Stimulated activated CD4-positive, alpha-beta T cell treated with anti-CD3 and anti-CD28 coated beads, Interleukin-2, amount 100 ng/mL, for 4 hours (primary cell): ENCODE measurements around the gene C16orf89.
A peak's percentile ranks its signal among the peaks of the same experiment; 100 is the strongest.
"Not testable (repeated sequence)": the region's sequence is repeated elsewhere in the genome, so short reads cannot be mapped to it uniquely, and the experiment has no call there.

Source experiments
- DNase-seq: peaks from one replicate; pipeline ENCODE4 v3.0.0-alpha.2; 2020; ENCODE audit warnings: low read depth

The C16orf89 gene, protein sequence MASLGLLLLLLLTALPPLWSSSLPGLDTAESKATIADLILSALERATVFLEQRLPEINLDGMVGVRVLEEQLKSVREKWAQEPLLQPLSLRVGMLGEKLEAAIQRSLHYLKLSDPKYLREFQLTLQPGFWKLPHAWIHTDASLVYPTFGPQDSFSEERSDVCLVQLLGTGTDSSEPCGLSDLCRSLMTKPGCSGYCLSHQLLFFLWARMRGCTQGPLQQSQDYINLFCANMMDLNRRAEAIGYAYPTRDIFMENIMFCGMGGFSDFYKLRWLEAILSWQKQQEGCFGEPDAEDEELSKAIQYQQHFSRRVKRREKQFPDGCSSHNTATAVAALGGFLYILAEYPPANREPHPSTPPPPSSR

DNA sequence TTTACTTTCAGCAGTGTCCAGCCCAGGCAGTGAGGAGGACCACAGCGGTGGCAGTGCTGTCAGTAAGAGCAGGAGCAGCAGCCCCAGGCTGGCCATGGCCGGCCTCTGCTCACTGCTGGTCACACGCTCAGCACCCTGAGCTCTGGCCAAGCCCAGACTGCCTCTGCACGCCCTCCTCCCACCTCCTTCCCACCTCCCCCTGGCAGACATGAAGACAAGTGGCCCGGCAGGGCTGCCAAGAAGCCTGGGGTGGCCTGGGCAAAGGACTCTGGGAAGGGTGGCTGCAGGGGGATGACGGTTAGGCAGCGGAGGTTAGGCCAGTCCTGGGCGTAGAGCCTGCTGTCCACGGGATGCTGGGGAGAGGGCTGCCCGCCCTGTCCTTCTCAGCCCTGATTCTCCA lies at the start of gene C16orf89:
Gene C16orf89, minus strand, starts transcription at position 144 of the 400 bp plus-strand sequence. Its CDS starts 48 bp downstream, at position 96.
- DNase-seq: no peak

DNA sequence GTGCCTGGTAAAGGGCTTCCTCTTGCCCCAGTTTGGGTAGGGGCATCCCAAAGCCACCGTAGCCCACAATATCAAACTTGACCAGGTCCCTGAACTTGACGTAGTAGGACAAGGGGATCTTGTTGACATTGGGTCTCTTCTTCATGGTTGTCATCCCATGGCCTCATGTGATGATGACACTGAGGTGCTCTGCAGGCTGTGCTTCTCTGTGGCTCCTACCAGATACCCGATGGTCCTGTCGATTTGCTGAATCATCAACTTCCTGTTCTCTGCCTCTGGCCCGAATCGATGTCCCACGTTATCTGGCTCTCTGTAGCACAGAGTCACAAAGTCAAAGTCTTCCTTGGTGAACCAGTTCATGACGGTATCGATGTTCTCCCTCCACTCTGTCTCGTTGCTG lies 45.2 kb upstream of the C16orf89 start:
- not testable (repeated sequence) for DNase-seq

DNA sequence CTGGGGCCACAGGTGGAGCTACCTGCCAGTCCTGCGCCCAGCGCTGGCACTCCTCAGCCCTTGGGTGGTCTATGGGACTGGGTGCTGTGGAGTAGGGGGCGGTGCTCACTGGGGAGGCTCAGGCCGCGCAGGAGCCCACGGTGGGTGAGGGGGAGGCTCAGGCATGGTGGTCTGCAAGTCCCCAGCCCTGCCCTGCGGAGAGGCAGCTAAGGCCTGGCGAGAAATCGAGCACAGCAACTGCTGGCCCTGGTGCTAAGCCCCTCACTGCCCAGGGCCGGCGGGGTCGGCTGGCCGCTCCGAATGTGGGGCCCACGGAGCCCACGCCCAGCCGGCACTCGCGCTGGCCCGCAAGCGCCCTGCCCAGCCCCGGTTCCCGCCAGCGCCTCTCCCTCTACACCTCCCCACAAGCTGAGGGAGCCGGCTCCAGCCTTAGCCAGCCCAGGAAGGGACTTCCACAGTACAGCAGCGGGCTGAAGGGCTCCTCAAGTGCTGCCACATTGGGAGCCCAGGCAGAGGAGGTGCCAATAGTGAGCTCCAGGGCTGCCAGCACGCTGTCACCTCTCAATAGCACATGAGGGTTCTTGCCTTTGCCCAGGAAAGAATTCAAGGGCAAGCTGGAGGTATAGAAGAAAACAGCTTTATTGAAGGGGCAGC lies 42.9 kb upstream of the C16orf89 start:
- no peak for DNase-seq

DNA sequence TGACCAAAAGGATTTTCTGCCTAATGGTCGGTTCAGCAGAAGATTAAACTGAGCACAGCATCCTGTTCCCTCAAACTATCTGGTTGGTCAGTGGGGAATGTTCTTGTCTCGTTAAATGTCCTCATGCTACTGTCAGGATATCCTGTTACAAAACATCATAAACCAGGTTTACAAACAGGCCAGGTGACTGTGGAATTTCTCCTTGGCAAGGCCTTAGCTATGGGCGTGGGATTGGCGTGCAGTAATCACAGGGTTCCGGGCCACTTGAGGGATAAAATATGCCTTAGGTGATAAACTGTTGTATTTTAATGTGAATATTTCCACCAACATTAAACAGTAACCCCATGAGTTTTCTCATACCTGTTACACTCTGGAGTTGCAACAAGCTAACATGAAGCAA lies 39.3 kb upstream of the C16orf89 start:
- DNase-seq: not testable (repeated sequence)

DNA sequence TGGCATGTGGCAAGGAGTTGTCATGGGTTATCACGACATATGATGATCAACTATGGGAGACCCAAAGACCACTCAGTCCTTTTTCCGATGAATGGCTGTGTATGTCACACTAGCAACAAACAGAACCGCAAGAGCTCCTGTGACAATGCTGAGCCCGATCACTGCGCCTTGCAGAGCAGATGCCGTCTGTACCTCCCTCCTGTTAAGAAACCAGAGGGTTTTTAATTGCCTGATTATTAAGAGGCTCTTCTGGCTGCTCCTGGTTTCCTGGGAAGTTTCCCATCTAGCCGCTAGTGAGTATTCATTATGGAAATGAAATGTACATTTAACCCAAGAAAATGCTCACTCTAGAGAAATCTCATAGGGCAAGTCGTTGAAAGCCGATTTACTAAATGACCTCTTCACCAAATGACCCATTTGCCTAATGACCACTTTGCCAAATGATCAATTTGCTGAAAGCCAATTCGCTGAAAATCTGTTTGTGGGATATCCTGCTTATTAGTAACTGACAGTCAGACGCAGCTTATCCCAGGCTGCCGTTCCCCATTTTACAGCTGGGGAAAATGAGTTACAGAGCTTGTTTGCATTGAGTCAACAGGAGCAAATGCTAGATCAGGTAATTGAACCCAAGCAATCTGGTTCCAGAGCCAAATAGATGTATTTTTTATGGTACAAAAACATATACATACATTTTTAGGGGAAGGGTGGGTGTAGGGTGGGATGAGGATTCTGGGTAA lies 37.7 kb upstream of the C16orf89 start:
- not testable (repeated sequence) for DNase-seq

DNA sequence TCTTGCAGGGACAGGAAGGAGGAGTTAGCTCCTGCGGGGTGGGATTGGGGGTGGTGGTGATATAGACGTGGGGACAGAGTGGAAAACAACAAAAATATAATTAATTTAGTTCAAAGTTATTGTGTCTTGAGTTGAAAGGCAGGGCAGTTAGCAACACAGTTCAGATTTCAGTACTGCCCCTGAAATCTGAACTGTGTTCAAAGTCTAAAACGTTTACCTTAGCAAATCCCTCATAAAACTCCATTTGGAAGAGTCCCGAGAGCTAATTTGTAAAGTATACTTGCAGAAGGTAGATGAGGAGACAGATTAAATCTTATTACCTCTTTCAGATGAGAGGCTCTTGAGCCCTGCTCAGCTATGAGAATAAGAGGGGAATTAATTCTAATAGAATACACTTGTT lies 33.4 kb upstream of the C16orf89 start:
- not testable (repeated sequence) for DNase-seq

DNA sequence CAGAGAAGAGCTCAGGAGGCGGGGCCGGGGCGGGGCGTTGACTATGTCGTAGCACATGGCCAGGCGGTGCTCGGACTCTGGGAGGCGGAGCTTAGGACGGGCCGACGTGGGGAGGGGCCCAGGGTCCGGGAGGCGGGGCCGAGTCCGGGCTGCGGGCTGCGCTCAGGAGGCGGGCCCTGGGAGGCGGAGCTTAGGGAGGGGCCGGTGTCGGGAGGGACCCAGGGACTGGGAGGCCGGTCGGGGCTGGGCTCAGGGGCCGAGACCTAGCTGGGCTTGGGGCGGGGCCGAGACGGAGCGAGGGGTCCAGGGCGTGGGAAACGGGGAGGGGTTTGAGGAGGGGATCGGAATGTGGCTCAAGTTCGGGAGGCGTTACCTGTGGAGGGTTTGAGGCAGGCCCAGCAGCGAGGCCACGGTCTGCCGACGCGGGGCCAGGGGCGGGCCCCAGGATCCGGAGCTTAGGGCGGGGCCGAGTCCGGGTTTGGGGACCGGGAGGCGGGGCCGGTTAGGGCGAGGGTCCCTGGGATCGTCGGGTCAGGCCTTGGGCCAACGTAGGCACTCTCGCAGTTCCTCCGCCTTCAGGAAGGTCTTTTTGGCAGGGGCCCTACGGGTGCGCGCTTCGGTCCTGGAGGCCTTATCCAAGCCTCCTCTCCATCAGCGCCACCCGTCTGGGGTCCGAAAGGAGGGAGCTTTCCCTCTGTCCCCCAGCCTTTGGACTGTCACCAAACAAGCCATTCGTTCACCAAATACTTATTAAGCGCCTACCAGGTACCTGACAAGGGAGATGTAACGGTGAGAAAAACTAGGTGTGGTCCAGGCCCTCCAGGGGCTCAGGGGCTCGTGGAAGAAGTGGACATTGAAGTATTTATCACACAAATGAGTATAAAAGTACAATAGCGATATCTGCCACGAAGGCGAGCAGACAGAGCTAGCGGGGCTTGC lies 32.7 kb upstream of the C16orf89 start:
- peak; percentile 93 for DNase-seq

DNA sequence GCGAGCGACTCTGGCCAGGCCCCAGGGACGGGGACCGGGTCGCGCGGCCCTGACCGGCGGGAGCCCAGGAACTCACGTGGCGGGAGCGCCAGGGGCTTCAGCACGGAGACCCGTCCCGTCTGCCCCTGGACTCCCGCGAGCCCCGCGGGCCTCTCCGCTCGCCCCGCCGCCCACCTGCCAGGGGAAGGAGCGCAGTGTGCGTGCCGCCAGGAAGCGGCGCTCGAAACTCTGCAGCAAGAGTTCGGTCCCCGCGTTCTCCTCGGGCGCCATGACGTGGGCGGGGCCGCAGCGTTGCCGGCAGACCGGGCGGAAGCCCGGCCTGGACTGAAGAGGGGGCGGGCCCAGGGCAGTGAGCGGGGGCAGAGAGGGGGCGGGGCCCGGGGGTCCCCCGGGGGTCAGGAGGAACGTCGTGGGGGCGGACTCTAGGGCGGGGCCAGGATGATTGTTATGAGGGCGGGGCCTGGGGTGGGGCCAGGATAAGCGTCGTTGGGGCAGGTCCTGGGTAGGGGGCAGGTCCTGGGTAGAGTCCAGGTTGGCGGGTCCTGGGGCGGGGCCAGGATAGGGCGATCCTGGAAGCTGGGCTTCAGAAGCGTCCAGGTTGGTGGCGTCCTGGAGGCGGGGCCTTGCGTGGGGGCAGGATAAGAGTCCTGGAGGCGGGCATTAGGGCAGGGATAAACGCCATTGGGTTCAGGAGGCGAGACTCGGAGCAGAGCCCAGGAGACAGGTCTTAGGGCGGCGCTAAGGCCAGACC lies 31.9 kb upstream of the C16orf89 start, which contains the start of gene EEF2KMT:
Gene EEF2KMT, minus strand, starts transcription at position 326 of the 751 bp plus-strand sequence. Its CDS starts 56 bp downstream, at position 270.
- DNase-seq: peak; percentile 86

DNA sequence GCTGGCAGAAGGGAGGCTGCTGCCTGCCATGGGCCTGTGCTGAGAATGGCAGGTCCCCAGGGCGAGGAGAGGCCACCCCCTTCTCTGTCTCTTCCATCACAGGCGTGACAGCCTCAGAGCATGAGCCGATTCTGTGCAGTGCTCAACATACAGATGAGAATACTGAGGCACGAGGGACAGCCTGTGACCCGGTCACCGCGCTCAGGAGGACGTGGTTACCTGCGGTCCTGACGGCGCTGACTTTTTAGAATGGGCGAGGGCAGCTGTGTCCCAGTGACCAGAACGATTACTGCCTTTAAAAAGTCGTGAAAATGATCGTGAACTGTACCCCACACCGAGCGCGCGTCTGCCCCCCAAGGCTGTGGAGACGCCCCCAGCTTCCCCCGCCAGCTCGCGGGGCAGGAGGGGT lies 31.3 kb upstream of the C16orf89 start:
- peak; percentile 19 for DNase-seq

DNA sequence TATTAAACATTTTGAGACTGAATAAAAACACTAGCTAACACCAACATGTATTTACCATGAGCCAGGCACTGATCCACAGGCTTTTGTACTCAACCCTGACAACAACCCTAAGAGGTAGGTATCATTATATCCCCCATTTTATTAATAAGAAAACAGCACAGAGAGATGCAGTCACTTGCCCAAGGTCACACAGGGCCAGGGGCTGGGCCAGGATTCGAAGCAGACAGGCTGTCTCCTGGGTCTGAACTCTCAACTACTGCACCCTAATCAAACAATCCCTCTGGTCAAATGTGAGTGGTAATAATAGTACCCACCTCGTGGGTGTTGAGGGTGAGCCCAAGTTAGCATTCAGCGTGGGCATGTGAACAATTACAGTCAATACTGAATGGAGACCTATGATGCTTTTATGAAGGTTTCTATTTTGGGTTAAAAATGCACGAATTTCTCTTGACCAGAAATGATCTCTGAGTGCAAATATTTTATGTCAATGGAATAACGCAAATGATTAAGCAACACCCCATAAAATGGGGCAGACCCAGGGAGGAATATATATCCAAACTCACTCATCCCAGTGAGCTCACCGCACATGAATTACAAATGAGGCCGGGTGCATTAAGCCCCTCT lies 30.8 kb upstream of the C16orf89 start:
- DNase-seq: not testable (repeated sequence)

DNA sequence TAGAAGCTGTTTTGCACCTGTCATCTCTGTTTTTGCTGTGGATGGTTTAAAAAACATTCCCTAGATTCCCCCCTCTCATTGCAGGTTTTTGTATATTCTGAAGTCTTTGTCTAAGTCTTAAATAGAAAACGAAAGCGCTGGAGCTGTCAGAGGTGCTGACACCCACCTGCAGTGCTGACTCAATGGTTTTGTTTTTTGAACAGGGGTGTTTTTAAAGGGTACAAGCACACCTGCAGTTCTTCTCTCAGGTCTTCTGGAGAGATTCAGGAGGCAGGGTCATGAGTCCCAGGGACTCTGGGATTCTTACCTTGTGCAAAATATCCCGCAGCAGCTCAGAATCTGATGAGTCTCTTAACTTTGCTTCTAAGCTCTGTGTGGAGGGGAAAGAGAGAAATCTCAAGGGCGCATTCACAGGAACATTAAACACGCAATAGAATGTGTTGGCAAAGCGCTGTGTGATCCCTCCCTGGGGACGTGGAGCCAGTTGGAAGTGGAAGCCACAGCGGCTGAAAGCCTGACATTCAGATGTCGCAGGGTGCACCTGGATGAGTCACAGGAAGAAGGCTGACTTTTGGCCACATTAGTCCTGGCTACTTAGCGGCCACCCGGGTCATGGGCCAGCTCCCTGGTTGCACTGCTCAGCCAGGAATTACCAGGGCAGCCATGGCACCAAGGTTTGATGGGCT lies 29.5 kb upstream of the C16orf89 start:
- DNase-seq: not testable (repeated sequence)

DNA sequence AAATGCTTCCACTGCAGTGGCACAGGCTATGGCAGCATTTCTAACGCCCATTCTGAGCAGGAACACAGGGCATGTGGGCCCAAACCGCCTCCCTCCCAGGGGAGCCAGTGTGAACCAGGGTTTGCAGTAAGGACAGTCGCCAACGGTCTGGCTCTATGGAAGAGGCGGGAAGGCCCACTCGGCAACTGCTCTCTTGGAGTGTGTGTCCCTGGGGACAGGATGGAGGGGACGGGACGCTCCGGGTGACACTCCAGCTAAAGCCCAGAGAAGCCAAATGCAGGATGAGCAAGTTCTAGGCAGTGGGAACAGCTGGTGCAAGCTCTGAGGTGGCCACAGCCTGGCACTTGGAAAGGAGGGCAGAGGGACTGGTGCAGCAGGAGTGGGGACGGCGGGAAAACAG lies 28.0 kb upstream of the C16orf89 start:
- DNase-seq: not testable (repeated sequence)

DNA sequence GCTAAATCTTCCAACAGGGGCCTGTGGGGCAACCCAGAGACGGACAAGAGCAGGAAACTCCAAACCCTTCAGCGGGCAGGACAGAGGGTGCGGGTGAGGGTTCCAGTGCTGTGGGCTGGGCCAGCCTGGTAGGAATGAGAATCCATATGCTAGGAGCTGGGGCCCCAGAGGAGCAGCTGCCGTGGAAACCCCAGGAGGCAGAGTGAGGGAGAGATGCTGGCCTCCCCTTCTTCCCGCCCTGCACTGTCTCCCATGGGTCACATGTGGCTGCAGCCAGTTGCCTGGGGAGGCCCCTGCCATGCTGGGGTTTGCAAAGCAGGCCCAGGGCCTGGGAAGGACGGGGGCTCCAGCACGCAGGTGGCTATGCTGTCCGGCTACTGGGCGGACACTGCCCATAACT lies 27.3 kb upstream of the C16orf89 start:
- not testable (repeated sequence) for DNase-seq

DNA sequence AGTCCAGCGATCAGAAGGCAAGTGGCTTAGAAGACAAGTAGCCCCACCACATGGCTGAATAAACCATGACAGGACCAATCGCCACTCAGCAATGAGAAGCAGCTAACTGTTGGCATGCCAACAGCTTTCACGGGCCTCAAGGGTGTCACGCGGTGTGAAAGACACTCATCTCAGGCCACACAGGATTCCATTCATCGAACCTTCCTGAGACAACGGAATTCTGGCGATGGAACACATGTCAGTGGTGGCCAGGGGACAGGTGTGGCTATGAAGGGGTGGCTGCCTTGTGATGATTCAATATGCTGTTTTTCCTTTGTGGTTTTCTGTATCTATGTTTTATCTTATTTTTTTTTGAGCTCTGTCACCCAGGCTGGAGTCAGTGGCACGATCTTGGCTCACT lies 24.8 kb upstream of the C16orf89 start:
- DNase-seq: not testable (repeated sequence)

DNA sequence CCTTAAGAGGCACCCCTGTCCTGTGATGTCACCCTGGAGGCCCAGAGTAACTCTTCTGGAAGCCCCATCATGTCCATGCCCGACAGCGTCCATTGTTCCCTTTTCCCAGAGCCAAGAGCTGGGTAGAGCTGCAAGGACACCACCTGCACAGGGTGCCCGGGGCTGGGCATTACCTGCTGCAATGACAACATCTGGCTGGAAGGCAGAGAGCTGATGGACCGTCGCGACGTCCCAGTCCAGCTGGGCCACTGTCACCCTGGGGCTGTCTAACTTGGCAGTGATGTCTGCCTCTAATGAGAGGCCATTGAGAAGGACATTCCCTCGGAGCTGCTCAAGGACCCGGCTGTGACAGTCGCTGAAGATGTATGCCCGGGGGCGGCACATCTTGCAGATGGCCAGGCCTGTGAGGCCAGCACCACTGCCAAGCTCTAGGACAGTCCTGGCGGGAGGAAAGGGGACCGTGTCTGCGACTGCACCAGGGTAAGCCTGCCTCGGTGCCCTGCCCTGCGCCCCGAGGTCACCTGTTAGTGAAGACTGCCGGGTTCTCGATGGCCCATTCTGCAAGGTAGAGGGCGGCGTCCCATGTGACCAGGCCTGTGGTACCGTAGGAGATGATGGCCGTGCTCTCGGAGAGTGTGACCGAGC lies 24.3 kb upstream of the C16orf89 start:
- DNase-seq: not testable (repeated sequence)

DNA sequence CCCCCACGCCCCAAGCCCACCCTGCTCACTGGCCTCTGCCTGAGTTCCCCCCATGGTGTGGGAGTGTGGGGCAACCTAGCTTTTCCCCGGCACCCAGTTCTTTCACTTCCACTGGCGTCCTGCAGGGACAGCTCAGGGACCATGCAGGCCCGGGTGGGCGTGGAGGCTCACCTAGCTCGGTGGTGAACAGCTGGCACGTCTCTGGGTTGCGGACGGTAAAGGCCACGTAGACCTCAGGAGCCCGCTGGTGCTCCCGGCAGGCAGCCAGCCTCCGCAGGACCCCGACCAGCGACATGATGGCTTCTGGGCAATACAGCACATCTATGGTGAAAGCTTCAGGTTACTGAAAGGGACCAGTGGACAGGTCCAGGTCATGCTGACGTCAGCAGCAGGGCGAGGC lies 23.2 kb upstream of the C16orf89 start:
- not testable (repeated sequence) for DNase-seq

DNA sequence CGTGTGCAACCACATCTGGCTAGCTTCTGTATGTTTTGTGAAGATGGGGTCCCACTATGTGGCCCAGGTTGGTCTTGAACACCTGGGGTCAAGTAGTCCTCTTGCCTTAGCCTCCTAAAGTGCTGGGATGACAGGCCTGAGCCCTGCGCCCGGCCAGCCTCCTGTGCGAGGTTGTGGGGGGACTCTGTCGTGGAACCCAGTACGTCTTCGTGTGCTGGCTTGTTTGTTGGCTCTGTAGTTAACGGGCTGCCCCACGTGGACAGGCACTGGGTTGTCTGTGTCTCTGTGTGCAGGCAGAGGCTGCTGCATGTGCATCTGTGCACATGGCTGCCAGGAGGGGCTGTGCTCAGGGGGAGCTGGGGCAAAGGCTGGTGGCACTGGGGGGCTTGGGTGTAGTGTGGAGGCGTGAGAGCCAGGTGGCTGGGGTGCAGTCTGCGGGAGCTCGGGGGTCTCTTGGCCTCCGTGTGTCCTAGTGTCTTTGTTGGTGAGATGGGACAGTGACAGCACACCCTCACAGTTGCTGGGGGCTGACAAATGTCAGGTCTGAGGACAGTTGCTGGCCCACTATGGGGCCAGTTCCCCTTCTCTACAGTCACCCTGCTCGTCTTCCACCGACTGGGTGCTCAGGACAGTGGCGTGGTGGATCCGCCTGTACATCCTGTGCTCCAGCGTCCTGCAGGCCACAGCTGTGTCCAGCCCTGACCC lies 22.5 kb upstream of the C16orf89 start:
- not testable (repeated sequence) for DNase-seq

DNA sequence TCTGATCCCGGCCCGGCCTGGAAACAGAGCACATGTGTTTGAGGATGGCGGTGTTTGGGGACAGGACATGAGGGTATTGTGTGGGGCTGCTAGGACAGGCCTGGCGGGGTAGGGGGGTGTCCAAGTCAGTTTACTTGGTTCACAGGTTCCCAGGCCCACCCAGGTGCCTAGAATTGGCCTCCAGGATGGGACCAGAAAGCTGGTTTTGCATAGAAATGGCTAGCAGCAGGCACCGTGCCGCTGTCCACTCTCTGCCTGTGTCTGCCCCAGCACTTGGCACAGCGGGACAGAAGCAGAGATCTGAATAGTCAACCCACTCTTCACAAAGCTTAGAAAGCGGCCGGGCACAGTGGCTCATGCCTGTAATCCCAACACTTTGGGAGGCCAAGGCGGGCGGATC lies 20.0 kb upstream of the C16orf89 start:
- not testable (repeated sequence) for DNase-seq
